Vagina (tissue), 2 donors: ENCODE results near the gene FAM107B.

ENCODE experiments used
- CTCF ChIP-seq, 3 experiments: fragments of 450-650 bp in 2 of 3; fragments of 200-600 bp in 1 of 3; sonication (generic) in 1 of 3; IDR thresholded peaks; one replicate each; pipeline ENCODE4 v1.5.1; 2017 to 2019; ENCODE audit warnings: antibody characterized with exemption in 3 of 3, mild to moderate bottlenecking in 2 of 3, moderate library complexity in 2 of 3
- POLR2A ChIP-seq, 2 donors: fragments of 450-650 bp; IDR thresholded peaks; one replicate each; pipeline ENCODE4 v1.6.1; 2017; ENCODE audit warnings: antibody characterized with exemption in 2 of 2, mild to moderate bottlenecking in 2 of 2, moderate library complexity in 2 of 2
- POLR2AphosphoS5 ChIP-seq, 2 donors: sonication (generic); formaldehyde crosslinking; IDR thresholded peaks; one replicate each; pipeline ENCODE4 v1.9.0; 2017; ENCODE audit warnings: antibody characterized with exemption in 2 of 2, mild to moderate bottlenecking in 2 of 2, low read depth in 1 of 2; ENCODE audit not compliant: insufficient read depth in 1 of 2

DNA sequence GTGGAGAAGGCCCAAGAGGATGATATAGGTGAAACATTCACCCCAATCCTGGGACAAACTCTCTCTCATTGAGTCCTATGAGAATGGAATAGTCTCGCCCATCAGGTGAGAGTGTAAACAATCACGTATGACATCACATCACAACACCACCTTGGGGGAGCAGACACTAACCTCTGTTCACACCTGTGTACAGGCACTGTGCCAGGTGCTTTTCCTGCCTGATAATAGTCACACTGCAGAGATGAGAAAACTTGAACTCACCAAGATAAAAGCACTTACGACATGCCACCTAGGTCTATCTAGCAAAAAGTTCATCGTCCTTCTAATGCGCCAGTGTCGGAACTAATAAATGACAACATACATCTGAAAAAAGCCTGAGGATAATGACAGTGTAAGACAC lies 187.8 kb downstream of the FAM107B start:
- no peak for TF ChIP-seq CTCF (IDR thresholded peaks at IDR 0.05)
- TF ChIP-seq POLR2A (IDR thresholded peaks at IDR 0.05): no peak
- TF ChIP-seq POLR2AphosphoS5 (IDR thresholded peaks at IDR 0.05; ENCODE audit: insufficient read depth in 1 of 2, low read depth in 1 of 2): no peak
